NCI-H226 (cell line): ENCODE results near the gene GIGYF2.
"Not testable (repeated sequence)": the region's sequence is repeated elsewhere in the genome, so short reads cannot be mapped to it uniquely, and the experiment has no call there.

Experiments used
- DNase-seq: peaks from one replicate; pipeline ENCODE4 v3.0.0-alpha.2; 2015

Gene GIGYF2

DNA sequence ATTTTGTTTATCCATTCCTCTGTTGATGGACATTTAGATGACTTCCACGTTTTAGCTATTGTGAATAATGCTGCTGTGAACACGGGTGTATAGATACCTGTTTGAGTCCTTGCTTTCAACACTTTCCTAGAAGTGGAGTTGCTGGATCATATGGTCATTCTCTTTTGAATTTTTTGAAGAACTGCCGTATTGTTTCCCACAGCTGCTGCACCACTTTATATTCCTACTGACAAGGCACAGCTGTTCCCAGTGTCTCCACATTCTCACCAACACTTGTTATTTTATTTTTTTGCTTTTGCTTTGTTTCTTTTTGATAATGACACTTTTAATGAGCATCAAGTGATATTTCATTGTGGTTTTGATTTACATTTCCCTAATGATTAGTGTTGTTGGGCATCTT is 120.6 kb downstream of the GIGYF2 start:
- DNase-seq = no peak

DNA sequence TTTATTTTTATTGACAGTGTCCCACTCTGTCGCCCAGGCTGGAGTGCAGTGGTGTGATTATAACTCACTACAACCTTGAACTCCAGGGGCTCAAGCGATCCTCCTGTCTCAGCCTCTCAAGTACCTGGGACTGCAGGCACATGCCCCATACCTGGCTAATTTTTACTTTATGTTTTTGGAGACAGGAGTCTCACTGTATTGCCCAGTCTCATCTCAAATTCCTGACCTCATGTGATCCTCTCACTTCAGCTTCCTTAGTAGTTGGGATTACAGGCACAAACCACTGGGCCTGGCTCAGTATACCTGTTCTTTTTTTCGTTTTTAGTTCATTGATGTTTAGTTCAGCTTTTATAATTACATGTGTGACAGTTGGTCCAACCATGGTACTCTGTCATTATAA is 132.9 kb downstream of the GIGYF2 start:
- no peak for DNase-seq

GRCh38 chr2:232831496-232831895 is 134.4 kb downstream of the GIGYF2 start:
- no peak for DNase-seq

- DNase-seq = no peak
Observed at GRCh38 chr2:232833830-232834229, 136.7 kb downstream of the GIGYF2 start.

DNA sequence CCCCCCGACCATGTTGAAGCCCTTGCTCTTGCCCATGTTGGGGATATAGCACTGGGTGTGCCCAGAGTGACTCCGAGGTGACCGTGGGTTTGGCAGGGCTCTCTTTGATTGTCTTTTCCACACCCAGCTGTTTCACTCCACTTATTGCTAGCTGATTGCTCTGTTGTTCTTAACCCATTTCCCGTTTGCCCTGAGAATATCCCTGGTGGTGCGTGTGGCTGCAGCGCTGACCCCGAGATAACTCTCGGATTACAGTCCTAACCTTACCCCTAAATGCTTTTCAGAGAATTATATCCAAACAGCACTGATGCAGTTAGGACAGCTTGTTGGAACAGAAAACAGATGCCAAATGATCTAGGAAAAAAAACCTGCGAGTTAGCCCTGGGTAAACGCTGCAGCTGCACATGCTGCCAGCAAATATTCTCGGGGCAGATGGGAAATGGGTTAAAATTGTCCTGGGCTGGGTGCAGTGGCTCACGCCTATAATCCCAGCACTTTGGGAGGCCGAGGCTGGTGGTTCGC is 138.6 kb downstream of the GIGYF2 start:
- DNase-seq = no peak

DNA sequence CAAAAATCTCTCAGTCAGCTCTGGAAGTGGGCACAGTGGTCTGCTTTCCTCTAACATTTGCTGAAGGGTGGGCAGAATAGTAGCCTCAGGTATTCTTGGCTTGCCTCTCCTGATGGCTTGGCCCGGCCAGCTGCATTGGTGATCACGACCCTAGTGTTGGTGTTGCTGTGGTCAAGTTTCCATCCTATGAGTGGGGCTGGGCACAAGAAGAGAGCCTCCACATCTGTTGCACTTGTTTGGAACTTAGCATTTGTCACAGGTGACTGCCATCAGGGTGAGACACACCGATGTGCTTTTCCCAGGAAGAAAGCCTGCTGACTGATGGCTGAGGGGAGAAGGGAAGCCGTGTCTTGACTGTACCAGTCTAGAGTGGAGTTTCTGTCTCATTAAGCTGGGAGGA is 139.8 kb downstream of the GIGYF2 start:
- no peak for DNase-seq

DNA sequence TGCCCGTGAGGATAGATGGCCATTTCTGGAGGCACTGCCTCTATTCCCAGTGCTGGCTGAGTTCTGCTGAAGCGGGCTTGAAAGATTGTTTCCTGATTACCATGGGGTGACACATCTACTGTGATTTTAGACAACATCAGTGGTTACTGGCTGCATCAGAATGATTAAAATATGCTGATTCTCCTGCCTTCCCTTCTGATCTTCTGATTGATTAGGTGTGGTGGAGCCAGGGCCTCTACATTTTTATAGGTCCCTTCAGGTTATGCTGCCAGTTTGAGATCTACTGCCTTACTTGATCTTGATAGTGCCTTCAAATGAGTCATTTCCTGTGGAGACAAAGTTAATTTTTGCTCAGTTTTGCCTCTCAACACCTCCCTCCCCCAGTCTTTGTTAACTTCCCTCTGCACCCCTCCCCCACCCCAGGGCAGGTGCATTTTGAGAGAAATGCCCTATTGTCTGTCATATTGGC is 141.3 kb downstream of the GIGYF2 start:
- peak; percentile 3 for DNase-seq

DNA sequence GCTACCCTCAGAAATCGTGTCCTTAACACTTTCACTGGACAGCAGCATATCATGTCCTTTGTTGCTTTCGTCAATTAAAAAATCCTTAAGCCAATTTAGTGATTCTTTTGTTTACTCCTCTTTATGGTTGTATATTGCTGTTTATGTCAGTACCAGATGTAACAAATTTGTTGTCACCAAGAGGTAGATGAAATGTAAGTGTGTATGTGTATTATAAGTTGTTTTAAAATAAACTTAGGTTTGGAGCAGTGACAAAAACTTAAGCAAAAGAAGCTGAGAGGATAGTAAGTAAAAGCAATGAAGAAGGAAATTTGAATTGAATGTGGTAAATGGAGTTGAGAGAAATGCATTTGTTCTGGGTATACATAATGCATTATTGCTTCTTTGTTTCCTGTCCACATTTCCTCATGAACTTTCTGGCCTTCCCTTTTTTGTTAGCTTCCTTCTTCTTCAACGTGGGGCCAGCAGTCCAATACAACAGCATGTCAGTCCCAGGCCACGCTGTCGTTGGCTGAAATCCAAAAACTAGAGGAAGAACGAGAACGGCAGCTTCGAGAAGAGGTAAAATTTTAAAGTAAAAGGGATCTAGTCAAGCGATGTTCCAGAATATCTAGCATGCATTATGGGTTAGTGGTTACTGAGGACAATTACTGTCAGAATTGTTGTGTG is 142.4 kb downstream of the GIGYF2 start:
- no peak for DNase-seq

DNA sequence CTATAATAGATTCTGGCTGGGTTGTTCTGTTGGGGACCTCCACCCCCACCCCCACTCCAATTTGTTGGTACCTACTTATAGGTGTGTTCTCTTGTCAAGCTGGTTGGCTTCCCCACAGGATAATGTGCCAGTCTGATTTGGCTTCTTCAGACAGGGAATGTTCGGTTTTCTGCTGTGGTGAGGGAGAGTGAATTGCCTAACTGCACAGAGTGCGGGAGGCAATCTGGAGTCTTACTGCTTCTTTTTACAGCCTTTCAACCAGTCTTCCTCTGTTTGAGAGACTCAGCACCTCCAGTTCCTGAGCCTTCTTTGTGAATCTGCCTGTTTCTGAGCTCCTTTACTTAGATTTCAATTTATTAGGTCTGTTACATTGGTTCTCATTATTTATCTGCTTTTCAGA is 145.6 kb downstream of the GIGYF2 start:
- no peak for DNase-seq

- no peak for DNase-seq
Observed at GRCh38 chr2:232843834-232844233, 146.7 kb downstream of the GIGYF2 start.

- no peak for DNase-seq
Observed at GRCh38 chr2:232846055-232846454, 148.9 kb downstream of the GIGYF2 start.

DNA sequence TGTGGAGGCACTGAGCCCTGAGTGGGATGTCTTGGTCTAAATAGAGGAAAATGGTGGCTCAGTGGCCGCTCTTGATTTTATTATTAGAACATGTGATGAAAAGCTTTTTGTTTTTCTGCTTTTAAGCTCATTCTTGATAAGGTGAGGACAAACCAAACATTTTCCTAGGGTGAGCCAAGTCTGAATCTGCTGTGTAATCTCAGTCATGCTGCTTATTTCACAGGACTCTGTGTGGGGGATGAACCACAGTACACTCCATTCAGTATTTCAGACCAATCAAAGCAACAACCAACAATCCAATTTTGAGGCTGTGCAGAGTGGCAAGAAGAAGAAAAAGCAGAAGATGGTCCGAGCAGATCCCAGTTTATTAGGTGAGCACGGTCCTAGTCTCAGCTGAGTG is 152.9 kb downstream of the GIGYF2 start:
- no peak for DNase-seq

DNA sequence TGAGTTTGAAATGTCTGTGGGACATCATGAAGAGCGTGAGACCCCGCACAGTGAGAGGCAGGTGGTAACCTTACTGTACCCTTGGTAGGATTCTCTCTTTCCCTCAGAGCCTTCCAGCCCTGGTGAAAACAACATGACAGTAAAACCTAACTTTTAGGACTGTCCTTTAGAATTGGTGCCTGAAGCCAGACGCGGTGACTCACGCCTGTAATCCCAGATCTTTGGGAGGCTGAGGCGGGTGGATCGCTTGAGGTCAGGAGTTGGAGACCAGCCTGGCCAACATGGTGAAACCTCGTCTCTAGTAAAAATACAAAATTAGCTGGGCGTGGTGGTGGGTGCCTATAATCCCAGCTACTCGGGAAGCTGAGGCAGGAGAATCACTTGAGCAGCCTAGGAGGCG is 154.9 kb downstream of the GIGYF2 start:
- not testable (repeated sequence) for DNase-seq

DNA sequence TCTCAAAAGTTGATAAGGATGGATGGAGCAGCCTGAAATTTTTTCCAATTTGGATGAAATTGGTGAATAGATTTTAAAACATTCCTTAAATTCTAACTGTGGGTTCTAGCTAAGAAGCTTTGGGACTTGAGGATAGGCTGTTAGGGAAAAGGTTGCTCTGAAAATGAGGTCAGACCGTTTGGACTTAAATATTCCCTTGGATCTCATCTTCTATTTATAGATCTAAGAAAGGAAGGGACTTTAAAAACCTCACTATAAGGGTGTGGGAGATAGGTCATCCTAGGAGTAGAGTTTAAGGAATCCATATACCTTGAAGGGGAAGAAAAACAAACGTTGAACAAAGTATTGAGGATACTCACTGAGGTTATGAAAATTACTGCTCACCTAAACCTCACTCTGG is 155.5 kb downstream of the GIGYF2 start:
- no peak for DNase-seq

DNA sequence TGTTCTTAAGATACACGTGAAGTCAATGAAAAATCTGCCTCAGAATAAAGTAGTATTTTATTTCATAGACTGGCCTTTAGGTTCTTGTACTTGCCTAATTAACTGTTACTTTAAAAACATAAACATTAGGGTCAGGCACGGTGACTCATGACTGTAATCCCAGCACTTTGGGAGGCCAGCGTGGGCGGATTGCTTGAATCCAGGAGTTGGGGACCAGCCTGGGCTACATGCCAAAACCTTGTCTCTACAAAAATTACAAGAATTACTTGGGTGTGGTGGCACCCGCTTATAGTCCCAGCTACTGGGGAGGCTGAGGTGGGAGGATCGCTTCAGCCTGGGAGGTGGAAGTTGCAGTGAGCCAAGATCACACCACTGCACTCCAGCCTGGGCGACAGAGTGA is 157.0 kb downstream of the GIGYF2 start:
- DNase-seq = peak; percentile 89

- DNase-seq = no peak
Observed at GRCh38 chr2:232857158-232857563, 160.0 kb downstream of the GIGYF2 start.

- no peak for DNase-seq
Observed at GRCh38 chr2:232859385-232859916, 162.3 kb downstream of the GIGYF2 start.

- DNase-seq = peak; percentile 15
Observed at GRCh38 chr2:232860593-232861241, 163.6 kb downstream of the GIGYF2 start.

DNA sequence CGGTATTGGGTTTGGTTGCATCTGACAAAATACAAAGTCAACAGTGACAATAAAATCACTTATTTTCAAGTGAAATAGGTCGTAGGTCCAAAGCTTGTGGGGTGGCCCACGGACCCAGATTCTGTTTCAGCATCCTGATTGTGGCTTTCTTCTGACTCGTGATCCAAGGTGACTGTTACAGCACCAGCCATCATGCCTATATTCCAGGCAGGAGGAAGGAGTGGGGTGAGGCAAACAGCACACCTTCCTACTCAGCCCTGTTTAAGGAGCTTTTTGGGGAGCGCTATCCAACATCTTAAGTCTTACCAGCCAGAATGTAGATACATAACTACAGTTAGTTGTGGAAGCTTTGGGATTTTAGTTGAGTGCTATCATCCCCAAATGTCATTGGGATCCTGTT is 164.2 kb downstream of the GIGYF2 start:
- DNase-seq = no peak

GRCh38 chr2:232863996-232864395 is 166.9 kb downstream of the GIGYF2 start:
- no peak for DNase-seq

DNA sequence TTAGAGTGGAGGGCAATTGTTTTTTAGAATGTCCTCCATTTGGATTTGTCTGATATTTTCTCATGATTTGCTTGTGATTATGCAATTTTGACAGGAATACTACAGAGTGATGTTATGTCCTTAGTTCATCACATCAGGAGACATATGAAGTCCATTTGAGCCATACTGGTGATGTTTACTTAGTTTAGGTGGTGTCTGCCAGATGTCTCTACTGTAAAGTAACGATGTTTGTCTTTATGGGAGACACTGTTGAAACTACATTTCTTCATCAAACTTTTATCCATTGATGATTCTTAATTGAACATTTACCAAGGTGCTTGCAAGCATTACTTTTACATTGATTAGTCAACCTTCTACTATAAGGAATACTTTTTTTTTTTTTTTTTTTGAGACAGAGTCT is 168.0 kb downstream of the GIGYF2 start:
- no peak for DNase-seq

- DNase-seq = no peak
Observed at GRCh38 chr2:232866104-232866503, 169.0 kb downstream of the GIGYF2 start.

DNA sequence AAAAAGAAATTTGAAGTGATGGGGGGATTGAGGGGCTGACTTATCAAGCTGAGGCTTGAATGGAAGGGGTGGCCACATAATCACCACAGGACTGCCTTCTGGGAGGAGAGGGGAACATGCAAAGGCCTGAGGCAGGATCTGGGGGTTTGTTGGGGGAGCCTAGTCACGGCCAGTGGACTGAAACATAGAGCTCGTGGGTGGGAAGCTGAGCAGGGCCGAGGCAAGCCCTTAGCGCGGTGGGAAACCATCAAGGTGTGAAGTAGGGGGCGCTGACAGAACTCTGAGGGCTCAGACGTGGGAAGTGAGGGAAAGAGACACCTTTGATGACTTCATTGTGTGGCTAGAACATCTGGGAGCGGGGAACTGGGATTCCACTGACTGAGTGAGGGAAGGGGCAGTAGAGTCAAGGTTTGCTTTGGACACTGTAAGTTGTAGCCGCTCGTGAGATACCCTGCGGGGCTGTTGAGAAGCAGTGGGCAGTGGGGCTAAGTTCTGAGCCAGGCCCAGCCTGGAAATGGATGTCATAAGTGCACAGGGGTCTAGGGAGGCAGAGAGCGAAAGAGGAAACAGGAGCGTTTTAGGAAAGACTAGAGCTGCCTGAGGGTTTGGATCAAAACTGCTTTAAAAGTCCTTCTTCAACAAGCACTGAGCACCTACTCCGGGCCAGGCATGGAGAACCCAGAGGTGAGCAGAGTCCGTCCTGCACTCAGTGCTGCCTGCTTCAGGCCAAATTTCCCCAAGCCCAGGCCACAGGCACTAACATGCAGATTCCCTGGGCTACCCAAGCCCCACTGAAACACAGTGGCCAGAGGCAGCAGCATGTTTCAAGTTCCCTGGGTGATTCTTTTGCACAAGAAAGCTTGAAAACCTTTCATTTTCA is 172.2 kb downstream of the GIGYF2 start:
- no peak for DNase-seq
